Measurements from ENCODE around the gene CELA2B.
"Not testable (repeated sequence)": the region's sequence is repeated elsewhere in the genome, so short reads cannot be mapped to it uniquely, and the experiment has no call there.

GRCh38 chr1:15471723-15472122 is 4.2 kb upstream of the CELA2B start:
- TF ChIP-seq CTCF (conservative IDR thresholded peaks at IDR 0.05; ENCODE audit: low read length); EZH2phosphoT487 (IDR thresholded peaks at IDR 0.05; ENCODE audit: borderline replicate concordance, low read depth, low read length): not testable (repeated sequence)

All from OCI-LY7 (cell line).